Activated CD4-positive, alpha-beta T cell treated with anti-CD3 and anti-CD28 coated beads, Interleukin-2, amount 10 ng/mL, durations not matched to agents 24 days and 14 days (primary cell): ENCODE data around the gene CCDC121. TPM values are rescaled to one million over a fixed set of nuclear protein-coding genes. Genes with fewer than 3 reads are reported as not detected.
A peak's percentile ranks its signal among the peaks of the same experiment; 100 is the strongest.

Experiments used
- DNase-seq: peaks from one replicate; pipeline ENCODE4 v3.0.0; 2022
- H3K27ac Mint-ChIP-seq: one replicate; pipeline ENCODE4 v1.8.0; 2022; ENCODE audit warnings: mild to moderate bottlenecking, mixed read lengths
- H3K27me3 Mint-ChIP-seq: one replicate; pipeline ENCODE4 v1.8.0; 2022; ENCODE audit warnings: mixed read lengths
- H3K36me3 Mint-ChIP-seq: one replicate; pipeline ENCODE4 v1.8.0; 2022; ENCODE audit warnings: low read depth, mild to moderate bottlenecking, mixed read lengths
- H3K4me1 Mint-ChIP-seq: one replicate; pipeline ENCODE4 v1.8.0; 2021; ENCODE audit warnings: mixed read lengths
- H3K4me3 Mint-ChIP-seq: one replicate; pipeline ENCODE4 v1.8.0; 2022; ENCODE audit warnings: mild to moderate bottlenecking, moderate library complexity, mixed read lengths
- H3K9me3 Mint-ChIP-seq: one replicate; pipeline ENCODE4 v1.8.0; 2021; ENCODE audit warnings: mixed read lengths
- intact Hi-C: fragments of 100-400 bp; cut with micrococcal nuclease; formaldehyde crosslinking; loops from one replicate; pipeline ENCODE4 v1.15.1; 2023
- total RNA-seq: library from RNA; stranded (reverse); gene quantifications from 2 replicates; pipeline ENCODE4 v1.2.3, GENCODE V29; 2022

CCDC121 gene
- total RNA-seq, 1 donor from 2014 or later: 0.63 TPM

DNA sequence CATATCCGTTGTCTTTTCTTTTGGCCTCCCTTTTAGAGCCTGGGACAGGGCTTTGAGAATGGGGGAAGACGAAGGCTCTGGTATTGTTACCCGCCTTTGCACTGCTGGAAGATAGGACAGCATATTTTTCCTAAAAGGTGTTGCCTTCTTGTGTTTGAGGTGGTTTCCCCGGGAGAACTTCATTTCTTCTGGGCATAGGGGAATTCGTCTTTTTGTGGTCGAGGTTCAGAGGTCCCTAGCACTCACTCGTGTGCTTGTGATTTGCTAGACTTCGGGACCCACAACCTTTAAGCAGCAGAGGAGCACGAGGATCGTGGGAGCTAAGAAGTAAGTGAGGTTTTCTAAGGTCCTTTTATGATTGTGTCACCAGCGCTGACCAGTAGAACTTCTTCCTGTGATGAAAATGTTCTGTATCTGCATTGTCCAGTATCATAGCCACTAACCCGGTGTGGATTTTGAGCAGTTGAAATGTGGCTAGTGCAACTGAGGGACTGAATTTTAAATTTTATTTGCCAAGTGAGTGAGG, 45.4 kb downstream of the CCDC121 start:
- Mint-ChIP-seq H3K27ac (peak overlapping the region; percentile 88), H3K4me1 (peaks cover 46% of the 10 kb centered on the region), H3K27me3 (no peaks in the 10 kb centered on the region), H3K36me3 (peaks cover 36% of the 10 kb centered on the region), H3K9me3 (peaks cover 10% of the 10 kb centered on the region), H3K4me3 (peak overlapping the region; percentile 92)
- intact Hi-C loops: loop anchor here (1.0 to 10.0 kb wide), 4 partner anchors 45 to 176 kb away; partner anchors contain the start of genes CCDC121, GPN1, IFT172 and PPM1G
- DNase-seq: no peak

DNA sequence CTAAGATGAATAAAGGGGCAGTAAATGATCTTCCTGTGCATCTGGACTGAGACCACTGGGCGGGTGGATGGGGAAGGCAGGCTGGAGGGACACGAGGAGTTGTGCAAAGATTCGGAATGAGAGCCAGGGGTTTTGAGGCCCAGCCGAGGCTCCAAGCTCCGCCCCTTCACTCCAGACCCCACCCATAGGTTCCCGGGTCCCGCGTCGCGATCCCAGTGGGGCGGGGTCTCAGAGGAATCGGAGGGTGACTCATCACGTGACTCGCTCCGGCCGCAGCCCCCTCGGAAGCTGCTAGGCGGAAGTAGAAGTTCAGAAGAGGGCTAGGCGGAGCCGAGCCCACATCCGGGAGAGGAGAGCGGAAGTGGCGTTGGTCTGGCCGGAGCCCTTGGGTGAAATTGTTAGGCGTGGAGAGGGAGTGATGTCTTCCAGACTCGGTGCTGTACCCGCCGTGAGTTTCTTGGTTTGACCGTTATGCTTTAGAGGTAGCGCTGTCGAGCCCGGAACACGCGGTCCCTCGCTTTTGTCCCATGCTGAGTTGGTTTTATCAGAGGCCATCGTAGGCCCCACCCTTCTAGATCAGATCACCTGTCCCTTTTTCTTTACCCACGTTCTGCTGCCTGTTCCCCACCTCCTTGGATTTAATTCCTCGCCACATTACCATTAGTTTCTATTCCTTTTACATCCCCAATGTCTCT, 46.0 kb downstream of the CCDC121 start, which contains the start of gene ZNF512:
TSS of gene ZNF512 (plus strand) at position 348 of the 695 bp plus-strand sequence. CDS start at position 419, 71 bp downstream.
- peak within 1 kb of the TSS; percentile 92 for H3K4me3 Mint-ChIP-seq
- peaks cover 31% of the 10 kb centered on the region for H3K36me3 Mint-ChIP-seq
- DNase-seq: peak; percentile 94
- peaks cover 11% of the 10 kb centered on the region for H3K9me3 Mint-ChIP-seq
- H3K27me3 Mint-ChIP-seq: peaks cover 3% of the 10 kb centered on the region
- H3K4me1 Mint-ChIP-seq: peaks cover 43% of the 10 kb centered on the region
- intact Hi-C loops: loop anchor here (1.0 to 10.0 kb wide), 4 partner anchors 46 to 176 kb away; partner anchors contain the start of genes CCDC121, GPN1, IFT172 and PPM1G
- H3K27ac Mint-ChIP-seq: peak within 1 kb of the TSS; percentile 88

DNA sequence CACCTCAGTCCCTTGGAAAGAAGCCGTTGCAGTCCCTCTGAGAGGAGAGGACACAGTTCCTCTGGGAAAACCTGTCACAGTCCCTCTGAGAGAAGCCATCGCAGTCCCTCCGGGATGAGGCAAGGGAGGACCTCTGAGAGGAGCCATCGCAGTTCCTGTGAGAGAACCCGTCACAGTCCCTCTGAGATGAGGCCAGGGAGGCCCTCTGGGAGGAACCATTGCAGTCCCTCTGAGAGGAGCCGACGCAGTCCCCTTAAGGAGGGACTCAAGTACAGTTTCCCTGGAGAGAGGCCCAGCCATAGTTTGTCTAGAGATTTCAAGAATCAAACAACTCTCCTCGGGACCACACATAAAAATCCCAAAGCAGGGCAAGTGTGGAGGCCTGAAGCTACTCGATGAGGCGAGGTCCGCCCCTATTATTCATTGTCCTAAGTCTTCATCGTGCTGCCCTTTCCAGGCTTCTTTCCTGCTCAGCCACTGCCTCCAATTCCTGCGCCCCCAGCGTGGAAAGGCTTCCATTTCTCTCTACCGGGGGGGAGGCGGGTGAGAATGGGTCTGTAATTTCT, 46.6 kb downstream of the CCDC121 start:
- Mint-ChIP-seq H3K27ac (peak overlapping the region; percentile 88), H3K27me3 (peaks cover 9% of the 10 kb centered on the region), H3K36me3 (peaks cover 28% of the 10 kb centered on the region), H3K4me1 (peaks cover 40% of the 10 kb centered on the region), H3K9me3 (peaks cover 15% of the 10 kb centered on the region), H3K4me3 (peak overlapping the region; percentile 92)
- DNase-seq: no peak
- intact Hi-C loops: loop anchor here (2.0 to 10.0 kb wide), 3 partner anchors 47 to 175 kb away; partner anchors contain the start of genes CCDC121, GPN1, PPM1G and SLC4A1AP

DNA sequence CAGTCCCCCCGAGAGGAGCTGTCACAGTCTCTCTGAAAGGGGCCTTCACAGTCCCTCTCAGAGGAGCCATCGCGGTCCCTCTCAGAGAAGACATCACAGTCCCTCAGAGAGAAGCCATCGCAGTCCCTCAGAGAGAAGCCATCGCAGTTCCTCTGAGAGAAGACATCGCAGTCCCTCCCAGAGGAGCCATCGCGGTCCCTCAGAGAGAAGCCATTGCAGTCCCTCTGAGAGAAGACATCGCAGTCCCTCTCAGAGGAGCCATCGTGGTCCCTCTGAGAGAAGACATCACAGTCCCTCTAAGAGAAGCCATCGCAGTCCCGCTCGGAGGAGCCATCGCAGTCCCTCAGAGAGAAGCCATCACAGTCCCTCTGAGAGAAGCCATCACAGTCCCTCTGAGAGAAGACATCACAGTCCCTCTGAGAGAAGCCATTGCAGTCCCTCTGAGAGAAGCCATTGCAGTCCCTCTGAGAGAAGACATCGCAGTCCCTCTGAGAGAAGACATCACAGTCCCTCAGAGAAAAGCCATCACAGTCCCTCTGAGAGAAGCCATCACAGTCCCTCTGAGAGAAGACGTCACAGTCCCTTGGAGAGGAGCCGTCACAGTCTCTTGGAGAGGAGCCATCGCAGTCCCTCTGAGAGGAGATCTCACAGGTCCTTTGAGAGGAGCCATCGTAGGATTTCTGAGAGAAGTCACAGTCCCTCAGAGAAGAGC, 47.2 kb downstream of the CCDC121 start:
- peak overlapping the region; percentile 92 for H3K4me3 Mint-ChIP-seq
- peaks cover 34% of the 10 kb centered on the region for H3K4me1 Mint-ChIP-seq
- peak overlapping the region; percentile 55 for H3K27ac Mint-ChIP-seq
- H3K27me3 Mint-ChIP-seq: peaks cover 9% of the 10 kb centered on the region
- peak; percentile 68 for DNase-seq
- peaks cover 22% of the 10 kb centered on the region for H3K36me3 Mint-ChIP-seq
- peaks cover 12% of the 10 kb centered on the region for H3K9me3 Mint-ChIP-seq
- intact Hi-C loops: loop anchor here (2.0 to 10.0 kb wide), 3 partner anchors 47 to 174 kb away; partner anchors contain the start of genes CCDC121, GPN1, PPM1G and SLC4A1AP

Other genes starting within 250 kb of the CCDC121 start
- gene ZNF513, start 248.3 kb downstream of the CCDC121 start, total RNA-seq: 11.1 and 13.5 TPM in 2 replicates
- gene PPM1G, start 219.4 kb downstream of the CCDC121 start, total RNA-seq: 165 and 167 TPM in 2 replicates
- gene NRBP1, start 200.4 kb downstream of the CCDC121 start, total RNA-seq: 93.9 and 94.7 TPM in 2 replicates
- gene KRTCAP3, start 186.6 kb downstream of the CCDC121 start, total RNA-seq: 4.6 and 5.2 TPM in 2 replicates
- gene IFT172, start 139.3 kb downstream of the CCDC121 start, total RNA-seq: 12.4 and 12.9 TPM in 2 replicates
- gene FNDC4, start 133.8 kb downstream of the CCDC121 start, total RNA-seq: not detected in 2 replicates
- gene GCKR, start 132.2 kb downstream of the CCDC121 start, total RNA-seq: not detected in 2 replicates
- gene ZNF512, start 46.0 kb downstream of the CCDC121 start, total RNA-seq: 29.0 and 32.7 TPM in 2 replicates
- 51.0 and 55.4 TPM in 2 replicates for gene GPN1, start within 50 bp of the CCDC121 start, total RNA-seq
- gene SUPT7L, start 34.6 kb upstream of the CCDC121 start, total RNA-seq: 33.3 and 34.5 TPM in 2 replicates
- gene SLC4A1AP, start 34.9 kb upstream of the CCDC121 start, total RNA-seq: 27.1 and 28.7 TPM in 2 replicates
- 59.0 and 59.6 TPM in 2 replicates for gene MRPL33, start 142.7 kb upstream of the CCDC121 start, total RNA-seq